ENCODE results near the gene SLAMF6. TPM values are rescaled to one million over a fixed set of nuclear protein-coding genes. Genes with fewer than 3 reads are reported as not detected.
"Not testable (repeated sequence)": the region's sequence is repeated elsewhere in the genome, so short reads cannot be mapped to it uniquely, and the experiment has no call there.

The SLAMF6 gene
- total RNA-seq, 1 experiment from 2014 or later = not detected

DNA sequence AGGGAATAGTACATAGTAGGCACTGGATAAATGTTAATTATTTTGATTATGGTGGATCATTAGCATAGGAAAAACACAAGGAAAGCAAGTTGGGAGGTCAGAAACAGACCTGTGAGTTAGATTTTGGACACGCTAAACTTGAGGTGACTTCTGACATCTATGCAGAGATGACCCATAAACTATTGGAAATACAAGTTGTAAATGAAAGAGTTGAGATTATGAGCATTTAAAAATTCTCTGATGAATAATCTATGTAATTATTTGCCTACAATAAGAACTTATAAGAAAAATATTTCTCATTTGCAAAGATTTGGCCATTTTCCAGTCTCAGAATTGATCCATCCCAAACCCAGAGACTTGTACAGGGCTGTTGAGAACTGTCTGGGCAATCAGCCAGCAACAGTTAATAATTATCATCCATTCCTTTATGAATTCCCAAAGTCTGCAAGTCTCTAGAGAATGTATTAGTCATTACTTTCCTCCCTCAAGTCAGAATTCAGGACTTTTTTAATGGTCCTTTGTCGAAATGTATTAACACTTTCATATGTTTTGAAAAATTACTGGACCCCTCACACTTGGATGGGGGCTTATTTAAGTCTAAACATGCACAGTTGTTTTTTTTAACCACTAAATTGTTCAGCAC, 19.4 kb upstream of the SLAMF6 start:
- DNase-seq (ENCODE audit: low read depth) = no peak

DNA sequence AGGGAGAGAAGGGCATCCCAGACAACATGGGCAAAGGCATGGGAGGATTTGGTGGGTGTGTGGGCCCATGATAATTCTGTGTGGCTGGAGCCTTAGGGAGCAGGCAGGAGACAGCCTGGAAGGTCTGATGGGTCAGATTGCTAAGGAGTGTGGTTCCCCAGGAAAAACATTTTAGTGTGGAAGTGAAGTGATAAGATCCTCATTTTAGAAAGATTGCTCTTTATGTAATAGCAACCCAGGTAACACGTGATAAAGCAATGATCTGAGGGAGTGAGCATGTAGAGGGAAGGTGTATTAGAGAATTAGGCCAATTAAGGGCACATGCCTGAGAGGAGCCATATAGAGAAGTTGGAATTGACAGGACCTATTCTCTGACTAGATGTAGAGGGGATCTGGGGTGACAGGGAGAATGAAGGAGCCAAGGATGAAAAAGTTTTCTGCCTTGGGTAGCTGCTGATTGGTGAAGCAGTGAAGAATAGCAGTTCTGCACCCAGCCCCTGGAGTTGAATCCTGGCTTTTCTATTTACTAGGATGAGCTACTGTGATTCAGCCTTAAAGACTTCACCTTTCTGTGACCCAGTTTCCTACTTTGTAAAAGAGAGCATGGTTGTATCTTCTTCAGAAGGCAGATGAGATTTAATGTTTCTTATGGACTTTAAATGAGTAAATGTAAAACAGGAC, 18.7 kb upstream of the SLAMF6 start:
- DNase-seq (ENCODE audit: low read depth) = no peak

DNA sequence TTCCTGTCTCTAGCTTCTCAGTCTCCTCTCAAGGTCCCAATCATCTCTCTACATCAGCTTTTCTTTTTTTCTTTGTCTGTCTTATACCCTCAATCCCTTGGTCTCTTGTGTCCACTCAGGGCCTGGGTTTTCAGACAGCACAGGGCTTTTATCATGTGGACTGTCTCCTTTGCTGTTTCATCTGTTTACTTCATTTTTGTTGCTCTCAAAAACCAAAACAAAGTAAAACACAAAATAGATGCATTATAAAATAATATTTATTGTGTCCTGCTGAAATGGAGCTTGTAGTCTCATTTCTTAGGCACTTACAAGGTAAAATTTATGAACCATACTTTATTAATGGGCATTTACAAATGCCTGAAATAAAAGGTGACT, 17.8 kb upstream of the SLAMF6 start:
- DNase-seq (ENCODE audit: low read depth) = no peak

DNA sequence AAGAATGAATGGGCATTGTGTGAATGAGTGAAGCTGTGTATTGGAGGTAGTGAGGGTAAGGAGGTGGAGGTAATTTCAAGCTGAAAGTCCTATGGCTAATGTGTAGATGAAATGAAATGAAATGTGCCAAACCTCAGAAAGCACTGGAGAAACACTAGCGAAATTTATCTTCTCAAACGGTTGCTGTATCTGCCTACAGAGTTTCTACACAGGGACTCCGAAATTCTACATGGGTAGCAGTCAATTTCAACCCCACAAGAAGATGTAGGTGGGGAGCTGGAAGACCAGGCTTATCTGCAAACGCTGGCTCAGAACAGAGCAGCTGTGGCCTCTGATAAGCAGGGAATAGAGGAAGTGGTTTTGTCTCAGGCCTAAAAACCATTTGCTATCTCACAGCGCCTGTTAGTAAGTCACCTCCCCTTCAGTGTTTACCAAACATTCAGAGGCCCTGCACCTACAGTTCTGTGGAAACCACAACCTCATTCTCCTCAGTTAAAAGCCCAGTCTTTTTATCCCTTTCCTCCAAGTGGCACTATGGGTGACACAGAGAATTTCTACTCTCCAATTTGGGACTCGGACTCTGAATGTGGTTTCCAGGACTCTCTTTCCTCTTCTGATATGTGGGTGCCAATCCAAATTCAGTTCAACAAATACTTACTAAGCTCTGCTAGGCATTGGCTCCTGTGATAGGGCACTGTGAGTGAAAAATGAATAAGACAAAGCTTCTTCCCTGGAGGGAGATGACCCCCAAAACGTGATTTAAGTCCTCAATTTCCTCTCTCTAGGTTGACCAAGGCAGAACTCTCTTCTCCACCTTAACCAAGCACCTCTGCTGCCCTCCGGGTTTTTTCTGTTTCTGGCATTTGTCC, 17.2 kb upstream of the SLAMF6 start:
- DNase-seq (ENCODE audit: low read depth) = no peak

DNA sequence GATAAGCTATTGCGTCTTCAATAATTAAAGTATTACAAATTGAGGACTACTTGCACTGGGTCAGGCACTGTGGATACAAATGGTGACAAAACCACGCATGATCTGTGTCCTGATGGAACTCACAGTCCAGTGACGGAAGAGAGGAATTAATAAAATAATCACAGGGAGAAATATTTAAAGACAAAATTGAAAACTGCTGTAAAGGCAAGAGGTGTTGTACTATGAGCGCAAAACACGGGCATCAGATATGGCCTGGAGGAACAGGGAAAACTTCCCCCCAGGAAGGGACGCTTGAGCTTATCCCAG, 16.6 kb upstream of the SLAMF6 start:
- DNase-seq (ENCODE audit: low read depth) = no peak

DNA sequence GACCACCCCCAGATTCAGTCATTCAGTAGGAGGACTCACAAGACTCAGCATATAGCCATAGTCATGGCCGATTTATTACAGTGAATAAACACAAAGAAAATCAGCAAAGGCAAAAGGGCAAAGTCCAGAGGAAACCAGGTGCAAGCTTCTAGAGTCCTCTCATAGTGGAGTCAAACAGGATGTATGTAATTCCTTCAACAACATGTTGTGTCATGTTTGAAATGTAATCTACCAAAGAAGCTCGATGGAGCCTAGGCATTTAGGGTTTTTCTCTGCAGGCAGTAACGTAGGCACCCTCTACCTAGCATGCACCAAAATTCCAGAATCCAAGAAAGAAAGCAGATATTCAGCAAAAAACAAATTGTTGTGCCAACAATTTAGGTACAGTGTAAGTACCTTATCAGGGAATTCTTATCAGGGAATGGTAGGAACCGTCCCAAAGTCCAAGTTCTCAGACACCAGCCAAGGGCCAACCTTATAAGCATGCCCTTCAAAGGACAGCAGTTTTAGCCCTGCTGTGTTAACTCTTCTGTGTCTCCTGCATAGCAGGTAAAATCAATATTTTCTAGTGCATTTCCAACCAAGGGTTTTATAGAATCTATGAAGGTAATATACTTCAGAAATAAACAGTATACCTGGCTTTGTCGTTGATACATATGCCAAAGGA, 16.1 kb upstream of the SLAMF6 start:
- no peak for DNase-seq (ENCODE audit: low read depth)

DNA sequence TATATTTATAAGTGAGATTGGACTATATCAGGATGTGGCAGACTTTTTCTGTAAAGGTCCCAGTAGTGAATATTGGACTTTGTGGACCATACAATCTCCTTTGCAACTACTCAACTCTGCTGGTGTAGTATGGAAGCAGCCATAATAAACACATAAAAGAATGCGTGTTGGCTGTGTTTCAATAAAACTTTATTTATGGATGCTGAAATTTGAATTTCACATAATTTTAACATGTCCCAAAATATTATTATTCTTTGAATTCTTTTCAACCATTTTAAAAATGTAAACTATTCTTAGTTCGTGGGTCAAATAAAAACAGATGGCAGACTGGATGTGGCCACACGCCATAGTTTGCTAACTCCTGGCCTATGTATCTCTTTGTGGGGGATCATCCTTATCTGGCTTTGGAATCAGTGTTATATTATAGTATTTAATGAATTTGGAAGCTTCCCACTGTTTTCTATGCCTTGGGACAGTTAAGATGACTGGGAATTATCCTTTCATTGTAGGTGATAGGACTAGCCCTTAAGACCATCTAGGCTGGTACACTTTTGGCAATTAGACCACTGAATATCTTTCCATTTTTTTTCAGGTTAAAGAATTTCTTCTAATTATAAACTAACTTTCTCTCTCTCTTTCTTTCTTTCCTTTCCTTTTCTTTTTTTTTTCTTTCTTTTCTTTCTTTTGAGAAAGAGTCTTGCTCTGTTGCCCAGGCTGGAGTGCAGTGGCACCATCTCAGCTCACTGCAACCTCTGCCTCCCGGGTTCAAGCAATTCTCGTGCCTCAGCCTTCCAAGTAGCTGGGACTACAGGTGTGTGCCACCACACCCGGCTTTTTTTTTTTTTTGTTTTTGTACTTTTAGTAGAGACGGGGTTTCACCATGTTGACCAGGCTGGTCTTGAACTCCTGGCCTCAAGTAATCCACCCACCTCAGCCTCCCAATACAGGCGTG, 14.9 kb upstream of the SLAMF6 start:
- DNase-seq (ENCODE audit: low read depth) = no peak

DNA sequence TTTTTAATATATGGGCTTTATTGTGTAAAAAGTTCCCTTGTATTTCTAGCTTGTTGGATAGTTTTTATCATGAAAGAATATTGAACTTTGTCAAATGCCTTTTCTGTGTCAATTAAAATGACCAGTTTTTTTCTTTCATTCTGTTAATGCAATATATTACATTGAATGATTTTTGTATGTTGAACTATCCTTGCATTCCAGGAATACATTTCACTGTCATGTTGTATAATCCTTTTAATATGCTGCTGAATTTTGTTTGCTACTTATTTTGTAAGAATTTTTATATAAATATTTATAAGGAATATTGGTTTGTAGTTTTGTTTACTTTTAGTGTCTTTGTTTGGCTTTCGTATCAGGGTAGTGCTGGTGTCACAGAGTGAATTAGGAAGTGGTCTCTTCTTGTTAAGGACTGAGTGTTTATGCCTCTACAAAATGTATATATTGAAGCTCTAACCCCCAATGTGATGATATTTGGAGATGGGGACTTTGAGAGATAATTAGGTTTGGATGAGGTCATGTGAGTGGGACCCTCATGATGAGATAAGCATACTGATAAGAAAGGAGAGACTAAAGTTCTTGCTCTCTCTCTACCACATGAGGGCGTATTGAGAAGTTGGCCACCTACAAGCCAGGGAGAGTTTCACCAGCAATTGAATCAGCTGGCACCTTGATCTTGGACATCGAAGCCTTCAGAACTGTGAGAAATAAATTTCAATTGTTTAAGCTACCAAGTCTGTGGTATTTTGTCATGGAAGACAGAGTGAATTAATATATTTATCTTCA, 12.0 kb upstream of the SLAMF6 start:
- DNase-seq (ENCODE audit: low read depth) = no peak

DNA sequence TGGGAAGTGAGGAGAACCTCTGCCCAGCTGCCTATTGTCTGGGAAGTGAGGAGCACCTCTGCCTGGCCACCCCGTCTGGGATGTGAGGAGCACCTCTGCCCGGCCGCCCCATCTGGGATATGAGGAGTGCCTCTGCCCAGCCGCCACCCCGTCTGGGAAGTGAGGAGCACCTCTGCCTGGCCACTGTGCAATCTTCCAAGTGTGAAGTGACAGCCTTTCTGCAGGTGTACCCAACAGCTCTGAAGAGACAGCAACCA, 9.4 kb upstream of the SLAMF6 start:
- not testable (repeated sequence) for DNase-seq (ENCODE audit: low read depth)

DNA sequence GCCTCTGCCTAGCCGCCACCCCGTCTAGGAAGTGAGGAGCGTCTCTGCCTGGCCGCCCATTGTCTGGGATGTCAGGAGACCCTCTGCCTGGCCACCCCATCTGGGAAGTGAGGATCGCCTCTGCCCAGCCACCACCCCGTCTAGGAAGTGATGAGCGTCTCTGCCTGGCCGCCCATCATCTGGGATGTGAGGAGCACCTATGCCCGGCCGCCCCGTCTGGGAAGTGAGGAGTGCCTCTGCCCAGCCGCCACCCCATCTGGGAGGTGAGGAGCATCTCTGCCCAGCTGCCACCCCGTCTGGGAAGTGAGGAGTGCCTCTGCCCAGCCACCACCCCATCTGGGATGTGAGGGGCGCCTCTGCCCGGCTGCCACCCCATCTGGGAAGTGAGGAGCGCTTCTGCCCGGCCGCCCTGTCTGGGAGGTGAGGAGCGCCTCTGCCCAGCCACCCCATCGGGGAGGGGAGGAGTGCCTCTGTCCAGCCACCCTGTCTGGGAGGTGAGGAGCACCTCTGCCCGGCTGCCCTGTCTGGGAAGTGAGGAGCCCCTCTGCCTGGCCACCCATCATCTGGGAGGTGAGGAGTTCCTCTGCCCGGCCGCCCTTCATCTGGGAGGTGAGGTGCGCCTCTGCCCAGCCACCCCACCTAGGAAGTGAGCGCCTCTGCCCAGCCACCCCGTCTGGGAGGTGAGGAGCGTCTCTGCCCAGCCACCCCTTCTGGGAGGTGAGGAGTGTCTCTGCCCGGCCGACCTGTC, 8.9 kb upstream of the SLAMF6 start:
- not testable (repeated sequence) for DNase-seq (ENCODE audit: low read depth)

DNA sequence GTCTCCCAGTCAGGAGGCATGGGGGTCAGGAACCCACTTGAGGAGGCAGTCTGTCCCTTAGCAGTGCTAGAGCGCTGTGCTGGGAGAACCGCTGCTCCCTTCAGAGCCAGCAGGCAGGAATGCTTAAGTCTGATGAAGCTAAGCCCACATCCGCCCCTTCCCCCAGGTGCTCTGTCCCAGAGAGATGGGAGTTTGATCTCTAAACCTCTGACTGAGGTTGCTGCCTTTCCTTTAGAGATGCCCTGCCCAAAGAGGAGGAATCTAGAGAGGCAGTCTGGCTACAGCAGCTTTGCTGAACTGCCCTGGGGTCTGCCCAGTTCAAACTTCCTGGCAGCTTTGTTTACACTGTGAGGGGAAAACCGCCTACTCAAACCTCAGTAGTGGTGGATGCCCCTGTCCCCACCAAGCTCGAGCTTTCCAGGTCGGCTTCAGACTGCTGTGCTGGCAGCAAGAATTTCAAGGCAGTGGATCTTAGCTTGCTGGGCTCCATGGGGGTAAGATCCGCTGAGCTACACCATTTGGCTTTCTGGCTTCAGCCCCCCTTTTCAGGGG, 6.4 kb upstream of the SLAMF6 start:
- DNase-seq (ENCODE audit: low read depth) = not testable (repeated sequence)

DNA sequence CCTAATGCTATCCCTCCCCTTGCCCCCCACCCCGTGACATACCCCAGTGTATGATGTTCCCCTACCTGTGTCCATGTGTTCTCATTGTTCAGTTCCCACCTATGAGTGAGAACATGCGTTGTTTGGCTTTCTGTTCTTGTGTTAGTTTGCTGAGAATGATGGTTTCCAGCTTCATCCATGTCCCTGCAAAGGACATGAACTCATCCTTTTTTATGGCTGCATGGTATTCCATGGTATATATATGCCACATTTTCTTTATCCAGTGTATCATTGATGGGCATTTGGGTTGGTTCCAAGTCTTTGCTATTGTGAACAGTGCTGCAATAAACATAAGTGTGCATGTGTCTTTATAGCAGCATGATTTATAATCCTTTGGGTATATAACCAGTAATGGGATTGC, 734 bp upstream of the SLAMF6 start:
- DNase-seq (ENCODE audit: low read depth) = not testable (repeated sequence)

DNA sequence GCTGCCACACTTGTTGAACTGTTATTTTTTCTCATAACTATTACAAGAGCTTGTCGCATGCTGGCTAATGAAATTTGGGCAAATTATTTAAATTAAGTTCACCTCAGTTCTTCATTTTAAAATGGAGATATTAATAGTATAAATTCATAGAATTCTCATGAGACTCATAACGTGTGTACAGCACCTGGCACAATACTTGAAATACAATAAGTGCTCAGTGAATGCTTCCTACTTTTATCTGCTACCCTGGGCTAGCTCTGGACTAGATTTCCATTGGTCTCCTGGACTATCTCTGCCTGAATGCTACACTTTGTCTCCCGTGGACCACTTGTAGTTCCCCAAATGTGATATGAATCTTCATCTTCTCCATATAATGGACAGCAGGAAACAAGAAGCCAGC, 919 bp downstream of the SLAMF6 start:
- no peak for DNase-seq (ENCODE audit: low read depth)

DNA sequence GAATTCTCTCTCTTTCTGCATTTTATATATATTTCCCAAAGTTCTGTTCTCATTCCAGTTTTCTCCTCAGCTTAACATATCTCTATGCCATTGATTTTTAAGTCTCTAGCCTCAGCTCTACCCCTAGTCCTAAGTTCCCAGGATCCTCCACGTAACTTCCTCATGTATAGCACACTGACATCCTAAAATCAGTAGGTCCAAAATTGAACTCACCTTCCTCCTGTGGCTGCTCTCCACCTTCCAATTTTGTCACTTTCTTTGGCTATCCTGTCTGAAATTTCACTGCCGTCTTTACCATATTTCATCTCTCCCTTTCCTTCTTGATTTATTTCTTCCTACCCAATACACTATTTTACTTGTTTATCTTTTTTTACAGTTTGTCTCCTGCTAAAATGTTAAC, 1.5 kb downstream of the SLAMF6 start:
- DNase-seq (ENCODE audit: low read depth) = no peak

DNA sequence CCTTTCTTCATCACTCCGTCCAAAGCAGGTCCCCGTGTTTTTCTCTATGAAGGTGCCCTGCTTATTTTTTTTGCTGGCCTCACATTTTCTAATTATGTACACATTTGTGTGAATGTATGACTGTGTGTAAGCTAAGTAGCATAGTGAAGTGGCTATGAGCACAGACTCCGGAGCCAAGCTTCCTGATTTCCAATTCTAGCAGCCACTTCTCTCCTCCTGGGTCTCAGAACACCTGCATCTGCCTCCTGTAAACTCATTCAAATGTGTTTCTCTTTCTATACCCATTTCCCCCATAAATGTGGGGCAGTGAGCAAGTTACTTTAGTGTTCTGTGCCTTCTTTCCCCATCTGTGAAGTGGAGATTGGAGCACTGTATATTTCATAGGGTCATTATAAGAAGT, 2.1 kb downstream of the SLAMF6 start:
- DNase-seq (ENCODE audit: low read depth) = no peak

DNA sequence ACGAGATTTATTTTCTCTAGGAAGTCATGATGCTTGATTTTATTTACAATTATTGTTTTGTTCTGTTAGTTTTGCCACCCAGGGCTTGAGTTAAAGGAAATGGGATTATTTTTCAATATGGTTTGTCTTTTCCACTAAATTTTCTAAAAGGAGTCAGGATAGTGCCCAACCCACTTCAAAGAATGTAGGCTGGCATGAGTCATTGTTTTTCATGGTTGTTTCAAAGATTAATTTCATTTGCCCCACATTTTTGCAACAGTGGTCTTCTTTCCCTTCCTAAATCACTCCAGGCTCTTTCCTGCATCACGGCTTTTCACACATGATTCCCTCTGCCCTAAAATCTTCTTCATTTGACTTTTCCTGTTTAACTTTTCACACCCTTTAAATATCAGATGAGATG, 2.5 kb downstream of the SLAMF6 start:
- DNase-seq (ENCODE audit: low read depth) = peak; percentile 32

DNA sequence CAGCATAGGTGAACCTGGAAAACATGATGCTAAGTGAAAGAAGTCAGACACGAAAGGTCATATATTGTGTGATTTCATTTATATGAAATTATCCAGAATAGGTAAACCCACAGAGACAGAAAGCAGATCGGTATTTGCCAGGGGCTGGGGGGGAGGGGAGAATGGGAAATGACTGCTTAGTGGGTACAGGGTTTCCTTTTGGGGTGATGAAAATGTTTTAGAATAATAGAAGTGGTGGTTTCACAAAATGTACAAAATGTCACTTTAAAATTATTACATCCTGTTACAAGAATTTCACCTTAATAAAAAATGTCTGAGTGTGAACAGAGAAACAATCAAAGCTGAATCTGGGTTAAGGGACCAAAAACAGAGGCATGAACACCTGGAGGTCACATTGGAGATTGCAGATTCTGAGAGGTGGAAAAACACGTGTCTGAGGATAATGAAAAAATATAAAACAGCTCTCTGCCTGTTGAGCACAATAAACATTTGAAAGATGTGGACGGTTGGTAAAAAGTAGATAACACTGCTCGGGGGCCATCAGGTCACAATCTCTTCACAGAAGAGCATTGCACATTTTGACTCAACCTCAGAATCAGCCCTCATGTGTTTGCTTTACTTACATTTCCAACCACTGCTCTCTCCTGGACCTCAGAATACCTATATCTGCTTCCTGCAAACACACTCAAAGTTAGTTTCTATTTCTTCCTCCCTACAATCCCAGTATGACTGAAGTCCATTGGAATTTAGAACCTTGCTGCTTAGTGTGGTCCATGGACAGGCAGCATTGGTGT, 3.2 kb downstream of the SLAMF6 start:
- DNase-seq (ENCODE audit: low read depth) = peak; percentile 44

DNA sequence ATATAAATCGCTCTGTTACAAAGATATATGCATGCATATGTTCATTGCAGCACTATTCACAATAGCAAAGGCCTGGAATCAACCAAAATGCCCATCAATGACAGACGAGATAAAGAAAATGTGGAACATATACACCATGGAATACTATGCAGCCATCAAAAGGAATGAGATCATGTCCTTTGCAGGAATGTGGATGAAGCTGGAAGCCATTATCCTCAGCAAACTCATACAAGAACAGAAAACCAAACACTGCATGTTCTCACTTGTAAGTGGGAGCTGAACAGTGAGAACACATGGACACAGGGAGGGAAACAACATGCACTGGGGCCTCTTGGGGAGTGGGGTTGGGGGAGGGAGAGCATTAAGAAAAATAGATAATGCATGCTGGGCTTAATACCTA, 5.5 kb downstream of the SLAMF6 start:
- not testable (repeated sequence) for DNase-seq (ENCODE audit: low read depth)

All from HT1080 (cell line).